T-helper 1 cell treated with Interleukin-12 subunit alpha and Interleukin-12 subunit beta and Interleukin-4 antibody, amounts not matched to agents 30 μg/mL and 1 μg/mL, for 36 hours (primary cell): ENCODE results near the gene NOTO.

Experiments used
- H3K27ac Mint-ChIP-seq: one replicate; pipeline ENCODE4 v1.8.0; 2021; ENCODE audit warnings: mild to moderate bottlenecking, mixed read lengths
- H3K27me3 Mint-ChIP-seq: one replicate; pipeline ENCODE4 v1.8.0; 2021; ENCODE audit warnings: low read depth, mixed read lengths
- H3K36me3 Mint-ChIP-seq: one replicate; pipeline ENCODE4 v1.8.0; 2021; ENCODE audit warnings: low read depth, mixed read lengths
- H3K4me1 Mint-ChIP-seq: one replicate; pipeline ENCODE4 v1.8.0; 2021; ENCODE audit warnings: low read depth, mixed read lengths
- H3K4me3 Mint-ChIP-seq: one replicate; pipeline ENCODE4 v1.8.0; 2021; ENCODE audit warnings: mild to moderate bottlenecking, moderate library complexity, mixed read lengths
- H3K9me3 Mint-ChIP-seq: one replicate; pipeline ENCODE4 v1.8.0; 2021; ENCODE audit warnings: mixed read lengths

The NOTO gene

DNA sequence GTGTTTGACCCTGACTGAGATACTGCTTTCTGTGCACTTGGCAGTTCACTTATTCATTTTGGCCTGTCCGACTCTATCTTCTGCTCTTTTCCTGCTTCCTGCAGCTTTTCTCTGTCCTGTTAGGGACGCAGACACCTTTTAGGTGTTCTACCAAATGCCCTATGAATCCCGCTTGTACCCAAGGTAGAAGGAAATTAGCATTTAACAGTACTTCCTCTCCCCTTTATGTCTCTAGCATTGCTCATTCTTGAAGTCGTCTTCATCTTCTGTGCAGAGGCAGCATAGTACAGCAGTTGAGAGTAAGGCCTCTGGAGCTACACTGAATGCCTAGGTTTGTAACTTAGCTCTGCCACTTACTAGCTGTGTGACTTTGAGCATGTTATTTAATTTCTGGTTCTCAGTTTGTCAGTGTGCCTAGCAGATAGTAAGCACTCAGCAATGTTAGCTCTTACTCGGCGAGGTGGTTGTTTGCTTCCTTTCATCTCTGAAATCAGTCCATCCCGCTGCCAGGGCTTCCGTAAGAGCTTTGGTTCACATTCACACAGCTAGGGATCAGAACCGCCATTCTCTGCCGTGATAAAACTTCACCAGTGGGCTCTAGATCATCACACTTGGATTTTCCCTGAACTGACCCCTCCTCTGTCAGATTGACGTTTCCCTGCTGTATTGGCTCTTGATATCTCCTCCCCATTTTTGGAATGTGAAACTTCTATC, 33.1 kb downstream of the NOTO start:
- Mint-ChIP-seq H3K27me3 (no peaks in the 10 kb centered on the region), H3K36me3 (peaks cover 9% of the 10 kb centered on the region), H3K27ac (peak overlapping the region; percentile 80), H3K9me3 (no peaks in the 10 kb centered on the region), H3K4me3 (peak overlapping the region; percentile 89), H3K4me1 (peaks cover 39% of the 10 kb centered on the region)

DNA sequence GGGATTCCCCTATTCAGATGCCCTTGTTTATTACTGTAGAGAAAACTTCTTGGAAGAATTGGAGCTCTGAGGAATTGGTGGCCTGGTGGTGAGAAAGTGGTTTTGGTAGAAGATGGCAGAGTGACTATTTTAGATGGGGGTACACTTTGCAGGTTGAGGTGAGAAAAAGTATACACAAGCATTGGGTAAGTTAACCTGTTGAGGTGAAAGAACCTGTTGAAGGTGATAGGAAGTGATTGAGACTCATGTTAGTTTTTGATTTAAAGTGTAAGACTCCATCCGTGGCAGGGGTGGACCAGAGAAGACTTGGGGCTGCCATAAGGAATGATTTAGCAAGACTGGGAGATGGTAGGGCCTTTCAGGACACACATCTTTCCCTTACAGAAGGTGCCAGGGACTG, 34.8 kb downstream of the NOTO start:
- Mint-ChIP-seq H3K36me3 (peaks cover 12% of the 10 kb centered on the region), H3K9me3 (no peaks in the 10 kb centered on the region), H3K27me3 (no peaks in the 10 kb centered on the region), H3K27ac (peak overlapping the region; percentile 28), H3K4me1 (peaks cover 39% of the 10 kb centered on the region), H3K4me3 (no peak overlapping the region)

DNA sequence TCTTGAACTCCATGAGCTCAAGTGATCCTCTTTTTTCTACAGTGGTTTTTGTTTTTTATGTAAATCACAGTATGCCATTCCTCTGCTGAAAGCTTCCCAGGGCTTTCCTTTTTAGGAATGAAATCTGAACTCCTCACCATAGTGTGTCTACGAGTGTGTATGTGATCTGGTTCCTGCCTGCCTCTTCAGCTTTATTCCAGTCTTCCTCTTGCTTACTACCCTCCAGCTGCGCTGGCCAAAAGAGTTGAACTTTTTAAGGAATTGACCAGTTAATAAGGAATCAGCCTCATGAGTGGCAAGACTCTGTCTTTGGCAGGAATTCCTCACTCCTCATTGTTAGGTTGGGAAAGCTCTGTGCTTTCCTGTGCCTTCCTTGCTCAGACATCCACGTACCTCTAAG, 35.8 kb downstream of the NOTO start:
- H3K36me3 Mint-ChIP-seq: peaks cover 14% of the 10 kb centered on the region
- H3K4me3 Mint-ChIP-seq: no peak overlapping the region
- H3K27me3 Mint-ChIP-seq: no peaks in the 10 kb centered on the region
- H3K9me3 Mint-ChIP-seq: no peaks in the 10 kb centered on the region
- H3K27ac Mint-ChIP-seq: no peak overlapping the region
- peaks cover 37% of the 10 kb centered on the region for H3K4me1 Mint-ChIP-seq

DNA sequence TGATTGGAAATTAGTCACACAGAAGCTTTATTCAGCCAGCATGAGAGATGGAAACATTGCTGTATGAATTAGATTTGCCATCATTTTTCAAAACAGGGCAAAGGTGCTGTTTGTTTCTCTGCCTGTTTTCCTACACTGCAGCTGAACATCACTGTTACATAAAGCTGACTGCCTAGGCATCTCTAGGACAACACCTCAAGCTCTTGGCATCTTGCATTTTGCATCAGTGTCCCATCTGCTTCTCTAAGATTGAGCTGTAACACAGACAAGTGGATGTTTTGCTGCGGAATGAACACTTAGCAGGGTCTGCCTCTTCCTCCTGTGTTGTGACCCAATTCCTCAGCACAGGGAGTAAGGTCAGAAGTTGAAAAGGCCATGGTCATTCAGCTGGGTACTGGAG, 36.6 kb downstream of the NOTO start:
- Mint-ChIP-seq H3K4me1 (peaks cover 36% of the 10 kb centered on the region), H3K27ac (no peak overlapping the region), H3K36me3 (peaks cover 18% of the 10 kb centered on the region), H3K4me3 (no peak overlapping the region), H3K9me3 (no peaks in the 10 kb centered on the region), H3K27me3 (no peaks in the 10 kb centered on the region)

DNA sequence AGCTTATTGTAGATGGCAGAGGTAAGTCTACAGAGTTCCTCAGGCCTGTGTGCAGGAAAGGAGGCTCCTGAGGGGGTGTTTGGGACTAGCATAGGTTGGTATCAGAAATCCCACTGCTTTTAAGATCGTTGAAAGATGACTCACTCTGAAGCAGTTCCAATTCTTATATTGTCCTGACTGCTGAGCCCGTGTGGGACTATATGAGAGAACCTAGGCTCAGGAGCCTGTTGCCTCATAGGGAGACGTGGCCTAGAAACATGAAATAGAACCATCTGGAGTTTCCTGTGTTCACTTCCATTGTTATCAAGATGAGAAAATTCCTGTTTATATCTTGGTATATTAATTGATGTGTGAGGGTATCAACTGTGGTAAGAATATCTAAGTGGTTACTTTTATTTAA, 37.4 kb downstream of the NOTO start:
- no peaks in the 10 kb centered on the region for H3K9me3 Mint-ChIP-seq
- H3K27me3 Mint-ChIP-seq: no peaks in the 10 kb centered on the region
- no peak overlapping the region for H3K27ac Mint-ChIP-seq
- peaks cover 25% of the 10 kb centered on the region for H3K36me3 Mint-ChIP-seq
- H3K4me1 Mint-ChIP-seq: peaks cover 38% of the 10 kb centered on the region
- no peak overlapping the region for H3K4me3 Mint-ChIP-seq

DNA sequence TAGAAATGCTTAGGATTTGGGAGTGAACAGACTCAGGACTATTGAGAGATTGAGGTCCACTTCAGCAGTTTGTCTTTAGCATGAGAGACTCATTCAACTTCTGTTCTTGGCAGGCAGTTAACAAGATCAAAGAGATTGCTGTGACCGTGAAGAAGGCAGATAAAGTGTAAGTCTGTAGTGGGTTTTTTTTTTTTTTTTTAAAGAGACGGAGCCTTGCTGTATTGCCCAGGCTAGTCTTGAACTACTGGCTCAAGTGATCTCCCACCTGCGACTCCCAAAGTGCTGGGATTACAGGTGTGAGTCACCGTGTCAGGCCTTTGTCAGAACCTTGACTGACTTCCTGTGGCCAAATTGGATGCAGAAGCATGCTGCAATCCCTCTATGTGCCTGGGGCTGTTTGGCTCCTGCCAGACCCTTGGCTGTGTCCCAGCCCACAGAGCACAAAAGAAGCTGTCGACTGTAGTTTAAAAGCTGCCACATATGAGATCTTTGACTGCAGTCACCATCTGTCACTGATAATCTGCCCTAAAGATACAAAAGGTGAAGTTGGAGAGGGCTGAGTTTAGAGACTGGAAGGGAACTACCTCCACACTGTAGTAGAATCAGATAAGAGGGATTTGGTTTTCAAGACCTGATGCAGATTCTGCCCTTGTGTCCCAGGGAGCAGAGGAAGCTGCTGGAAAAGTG, 41.7 kb downstream of the NOTO start:
- no peak overlapping the region for H3K4me3 Mint-ChIP-seq
- peaks cover 41% of the 10 kb centered on the region for H3K36me3 Mint-ChIP-seq
- no peaks in the 10 kb centered on the region for H3K9me3 Mint-ChIP-seq
- no peaks in the 10 kb centered on the region for H3K27me3 Mint-ChIP-seq
- peak overlapping the region; percentile 55 for H3K27ac Mint-ChIP-seq
- H3K4me1 Mint-ChIP-seq: peaks cover 16% of the 10 kb centered on the region

DNA sequence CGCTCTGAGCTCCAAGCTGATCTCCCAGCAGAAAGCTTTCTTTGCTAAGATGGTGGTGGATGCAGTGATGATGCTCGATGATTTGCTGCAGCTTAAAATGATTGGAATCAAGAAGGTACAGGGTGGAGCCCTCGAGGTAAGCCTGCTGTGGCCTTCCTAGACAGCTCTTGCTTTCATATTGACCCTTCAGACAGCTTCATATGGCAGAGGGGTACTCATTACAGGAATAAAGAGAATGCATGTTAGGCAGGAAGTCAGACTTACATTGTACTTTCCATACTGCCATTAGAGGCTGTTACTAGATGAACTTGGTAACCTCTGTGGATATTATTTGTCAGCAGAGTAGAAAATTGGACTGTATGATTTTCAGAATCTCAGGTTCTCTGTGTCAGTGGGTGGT, 42.2 kb downstream of the NOTO start:
- no peak overlapping the region for H3K4me3 Mint-ChIP-seq
- peaks cover 46% of the 10 kb centered on the region for H3K36me3 Mint-ChIP-seq
- peak overlapping the region; percentile 22 for H3K27ac Mint-ChIP-seq
- H3K9me3 Mint-ChIP-seq: no peaks in the 10 kb centered on the region
- H3K4me1 Mint-ChIP-seq: peaks cover 12% of the 10 kb centered on the region
- H3K27me3 Mint-ChIP-seq: no peaks in the 10 kb centered on the region

DNA sequence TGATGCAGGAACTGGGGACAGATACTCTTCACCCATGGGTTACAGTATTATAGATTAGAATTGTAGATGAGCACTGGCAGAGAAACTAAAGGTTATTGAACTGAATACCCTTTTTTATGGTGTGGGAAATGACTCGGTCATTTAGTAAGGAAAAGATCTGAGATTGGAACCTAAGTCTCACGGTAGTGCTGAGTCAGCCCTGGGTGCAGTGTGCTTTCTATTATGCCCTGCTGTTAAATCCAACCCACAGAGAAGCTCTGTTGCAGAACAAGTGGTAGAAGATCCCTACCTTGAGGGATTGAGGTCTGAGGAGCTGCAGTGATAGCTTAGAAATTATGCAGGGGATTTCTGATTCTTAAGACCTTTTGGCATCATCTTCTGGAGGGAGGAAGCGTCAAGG, 44.5 kb downstream of the NOTO start:
- Mint-ChIP-seq H3K4me3 (no peak overlapping the region), H3K27ac (no peak overlapping the region), H3K9me3 (no peaks in the 10 kb centered on the region), H3K4me1 (peaks cover 12% of the 10 kb centered on the region), H3K36me3 (peaks cover 57% of the 10 kb centered on the region), H3K27me3 (no peaks in the 10 kb centered on the region)

DNA sequence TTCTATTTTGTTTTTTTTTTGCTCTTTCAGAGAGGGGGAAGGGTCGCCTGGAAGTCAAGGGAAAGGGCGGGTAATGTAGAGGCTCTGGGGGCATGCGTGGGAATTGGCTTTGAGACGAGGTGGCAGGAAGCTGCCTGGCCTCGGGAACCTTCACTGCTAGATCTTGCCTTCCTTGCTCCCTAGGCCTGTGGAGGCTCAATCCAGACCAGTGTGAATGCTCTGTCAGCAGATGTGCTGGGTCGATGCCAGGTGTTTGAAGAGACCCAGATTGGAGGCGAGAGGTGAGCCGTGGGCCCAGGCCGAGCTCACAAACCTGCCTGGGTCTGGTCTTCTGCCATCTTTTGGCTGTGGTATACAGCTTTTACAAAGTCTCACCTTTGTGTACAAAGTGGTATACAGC, 47.3 kb downstream of the NOTO start:
- H3K27ac Mint-ChIP-seq: no peak overlapping the region
- H3K4me3 Mint-ChIP-seq: no peak overlapping the region
- peaks cover 52% of the 10 kb centered on the region for H3K36me3 Mint-ChIP-seq
- H3K4me1 Mint-ChIP-seq: peaks cover 7% of the 10 kb centered on the region
- no peaks in the 10 kb centered on the region for H3K9me3 Mint-ChIP-seq
- H3K27me3 Mint-ChIP-seq: no peaks in the 10 kb centered on the region

DNA sequence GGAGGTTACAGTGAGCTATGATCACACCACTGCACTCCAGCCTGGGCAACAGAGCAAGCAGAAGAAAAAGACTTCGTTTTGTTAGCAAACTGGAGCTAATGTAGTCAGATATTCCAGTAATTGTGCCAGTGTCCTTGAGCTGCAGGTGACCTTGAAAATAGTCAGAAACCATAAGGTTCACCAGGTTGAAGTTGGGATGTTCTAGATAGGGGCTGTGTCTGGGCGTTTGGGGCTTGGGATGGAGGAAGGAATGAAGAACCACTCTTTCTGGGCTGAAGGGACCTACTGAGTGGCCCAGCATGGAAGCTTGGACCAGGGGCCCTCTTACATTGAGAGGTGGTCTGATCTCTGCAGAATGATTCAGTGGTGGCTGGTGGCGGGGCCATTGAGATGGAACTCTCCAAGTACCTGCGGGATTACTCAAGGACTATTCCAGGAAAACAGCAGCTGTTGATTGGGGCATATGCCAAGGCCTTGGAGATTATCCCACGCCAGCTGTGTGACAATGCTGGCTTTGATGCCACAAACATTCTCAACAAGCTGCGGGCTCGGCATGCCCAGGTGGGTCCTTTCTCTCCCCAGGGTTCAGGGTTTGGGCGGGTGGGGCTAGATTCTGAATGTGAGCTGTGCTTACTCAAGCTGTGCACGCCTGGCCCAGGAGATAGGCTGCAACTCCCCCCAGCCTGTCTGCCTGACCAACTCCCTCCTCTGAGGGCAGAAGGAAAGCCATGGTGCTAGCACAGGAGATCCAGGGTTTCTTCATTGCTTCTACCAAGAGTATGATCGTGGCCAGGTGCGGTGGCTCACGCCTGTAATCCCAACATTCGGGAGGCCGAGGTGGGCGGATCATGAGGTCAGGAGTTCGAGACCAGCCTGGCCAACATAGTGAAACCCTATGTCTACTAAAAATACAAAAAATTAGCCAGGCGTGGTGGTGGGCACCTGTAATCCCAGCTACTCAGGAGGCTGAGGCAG, 48.8 kb downstream of the NOTO start:
- Mint-ChIP-seq H3K4me3 (no peak overlapping the region), H3K4me1 (peaks cover 3% of the 10 kb centered on the region), H3K9me3 (no peaks in the 10 kb centered on the region), H3K27me3 (no peaks in the 10 kb centered on the region), H3K27ac (no peak overlapping the region), H3K36me3 (peaks cover 42% of the 10 kb centered on the region)

DNA sequence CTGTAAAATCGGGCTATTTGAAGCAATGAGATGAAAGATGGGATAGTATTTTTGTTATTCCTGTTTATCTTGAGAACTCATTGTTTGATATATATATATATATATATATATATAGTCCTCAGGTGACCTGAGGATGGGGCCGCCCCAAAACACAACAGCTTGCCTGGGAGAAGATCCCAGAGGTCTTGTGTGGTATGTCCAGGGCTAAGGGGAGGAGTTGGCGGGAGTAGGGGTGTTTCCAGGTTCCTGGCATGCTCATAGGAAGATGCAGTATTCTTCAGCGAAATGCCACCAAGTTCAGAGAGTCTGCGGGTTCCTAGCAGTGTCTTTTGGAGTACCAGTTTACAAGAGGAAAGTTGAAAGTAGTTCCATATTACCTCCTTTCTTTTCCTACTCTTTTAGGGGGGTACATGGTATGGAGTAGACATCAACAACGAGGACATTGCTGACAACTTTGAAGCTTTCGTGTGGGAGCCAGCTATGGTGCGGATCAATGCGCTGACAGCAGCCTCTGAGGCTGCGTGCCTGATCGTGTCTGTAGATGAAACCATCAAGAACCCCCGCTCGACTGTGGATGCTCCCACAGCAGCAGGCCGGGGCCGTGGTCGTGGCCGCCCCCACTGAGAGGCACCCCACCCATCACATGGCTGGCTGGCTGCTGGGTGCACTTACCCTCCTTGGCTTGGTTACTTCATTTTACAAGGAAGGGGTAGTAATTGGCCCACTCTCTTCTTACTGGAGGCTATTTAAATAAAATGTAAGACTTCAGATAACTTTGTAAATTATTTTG, 50.1 kb downstream of the NOTO start:
- H3K9me3 Mint-ChIP-seq: no peaks in the 10 kb centered on the region
- no peak overlapping the region for H3K4me3 Mint-ChIP-seq
- no peaks in the 10 kb centered on the region for H3K4me1 Mint-ChIP-seq
- no peak overlapping the region for H3K27ac Mint-ChIP-seq
- no peaks in the 10 kb centered on the region for H3K27me3 Mint-ChIP-seq
- peaks cover 32% of the 10 kb centered on the region for H3K36me3 Mint-ChIP-seq

DNA sequence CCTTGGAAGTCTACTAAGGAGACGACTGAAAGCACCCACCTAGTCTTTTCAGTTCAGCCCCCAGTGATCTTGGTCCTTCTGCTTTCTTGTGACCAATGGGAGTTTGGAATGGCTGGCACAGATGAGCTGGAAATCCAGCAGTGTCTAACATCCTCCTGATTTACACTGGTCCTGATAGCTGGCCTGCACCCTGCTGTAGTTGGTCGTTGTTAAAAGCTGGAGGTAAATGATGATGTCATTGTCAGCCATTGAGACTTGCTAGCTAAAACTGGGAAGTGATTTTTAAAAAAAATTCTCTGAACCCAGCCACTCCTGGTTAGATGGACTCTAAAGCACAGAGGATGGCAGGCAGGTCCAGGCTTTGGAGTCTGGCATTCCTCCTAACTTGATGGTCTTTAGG, 51.0 kb downstream of the NOTO start:
- no peaks in the 10 kb centered on the region for H3K4me1 Mint-ChIP-seq
- no peak overlapping the region for H3K4me3 Mint-ChIP-seq
- no peak overlapping the region for H3K27ac Mint-ChIP-seq
- no peaks in the 10 kb centered on the region for H3K27me3 Mint-ChIP-seq
- no peaks in the 10 kb centered on the region for H3K9me3 Mint-ChIP-seq
- H3K36me3 Mint-ChIP-seq: peaks cover 29% of the 10 kb centered on the region

DNA sequence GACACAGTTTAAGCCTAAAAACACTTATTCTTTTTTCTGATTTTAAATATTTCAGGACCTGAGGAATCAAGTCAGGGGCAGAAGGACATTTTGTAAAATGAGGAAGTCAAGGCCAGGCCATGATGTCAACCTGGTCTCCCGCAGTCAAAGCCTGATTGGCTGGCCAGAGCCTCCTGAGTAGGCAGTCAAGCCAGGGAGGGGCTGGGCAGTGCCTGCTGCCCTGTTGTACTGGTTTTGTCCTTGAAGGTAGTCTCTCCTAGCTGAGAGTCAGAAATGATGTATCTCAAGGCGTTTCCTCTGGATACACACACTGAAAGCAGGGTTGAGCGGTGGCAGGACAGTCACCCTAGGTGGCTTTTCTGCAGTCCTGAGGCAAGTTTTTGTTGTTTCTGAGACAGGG, 51.5 kb downstream of the NOTO start:
- Mint-ChIP-seq H3K27ac (no peak overlapping the region), H3K27me3 (no peaks in the 10 kb centered on the region), H3K9me3 (no peaks in the 10 kb centered on the region), H3K4me3 (no peak overlapping the region), H3K36me3 (peaks cover 25% of the 10 kb centered on the region), H3K4me1 (no peaks in the 10 kb centered on the region)

DNA sequence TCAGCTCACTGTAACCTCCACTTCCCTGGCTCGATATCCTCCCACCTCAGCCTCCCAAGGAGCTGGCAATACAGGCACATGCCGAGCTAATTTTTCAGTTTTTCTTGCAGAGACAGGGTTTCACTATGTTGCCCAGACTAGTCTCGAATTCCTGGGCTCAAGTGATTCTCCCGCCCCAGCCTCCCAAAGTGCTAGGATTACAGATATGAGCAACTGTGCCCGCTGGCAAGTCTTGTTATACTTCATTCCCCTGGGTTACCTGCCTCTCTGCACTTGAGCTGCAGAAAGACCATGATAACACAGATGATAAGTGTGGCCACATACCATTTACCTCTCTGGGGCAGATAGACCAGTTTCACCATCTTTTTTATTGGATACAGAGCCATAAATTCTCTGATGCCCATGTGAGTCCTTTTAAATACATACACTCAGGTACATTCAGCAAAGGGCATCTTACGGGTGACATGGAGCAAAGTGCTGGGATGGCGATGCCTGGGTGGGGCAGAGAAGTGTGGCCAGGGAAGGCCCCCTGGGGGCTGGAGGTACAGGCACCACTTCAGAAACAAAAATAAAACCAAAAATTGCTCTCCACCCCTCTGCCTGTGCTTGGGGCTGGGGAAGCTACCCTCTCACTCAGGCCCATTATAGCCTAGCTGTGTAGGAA, 52.1 kb downstream of the NOTO start:
- no peak overlapping the region for H3K27ac Mint-ChIP-seq
- no peak overlapping the region for H3K4me3 Mint-ChIP-seq
- no peaks in the 10 kb centered on the region for H3K4me1 Mint-ChIP-seq
- no peaks in the 10 kb centered on the region for H3K9me3 Mint-ChIP-seq
- H3K27me3 Mint-ChIP-seq: no peaks in the 10 kb centered on the region
- H3K36me3 Mint-ChIP-seq: peaks cover 21% of the 10 kb centered on the region
